GM12891 (cell line): Measurements from ENCODE around the gene DCD. TPM values are rescaled to one million over a fixed set of nuclear protein-coding genes. Genes with fewer than 3 reads are reported as not detected.

ENCODE experiments used
- DNase-seq: peaks from one replicate; pipeline ENCODE4 v3.0.0; 2011; ENCODE audit warnings: low spot score; ENCODE audit not compliant: insufficient read length
- FAIRE-seq: peaks from 2 replicates; lab custom pipeline; 2011; peaks lifted over from hg19 to GRCh38; lab: Jason Lieb, UNC
- PAX5 ChIP-seq: IDR thresholded peaks from 2 replicates; pipeline ENCODE4 v1.6.1; 2011; ENCODE audit warnings: low read length, moderate library complexity, mild to moderate bottlenecking; ENCODE audit not compliant: insufficient read depth, severe bottlenecking
- POLR2A ChIP-seq: IDR thresholded peaks from 2 replicates; pipeline ENCODE4 v1.6.1; 2011; ENCODE audit warnings: low read depth, low read length, control low read depth
- POLR2AphosphoS5 ChIP-seq: IDR thresholded peaks from 2 replicates; pipeline ENCODE4 v1.6.1; 2011; ENCODE audit warnings: low read depth, low read length, control low read depth
- POU2F2 ChIP-seq: IDR thresholded peaks from 2 replicates; pipeline ENCODE4 v1.6.1; 2011; ENCODE audit warnings: low read depth, mild to moderate bottlenecking, control low read depth, low read length, moderate library complexity
- SPI1 ChIP-seq: IDR thresholded peaks from 2 replicates; pipeline ENCODE4 v1.6.1; 2011; ENCODE audit warnings: low read depth, low read length, control low read depth
- TAF1 ChIP-seq: IDR thresholded peaks from 2 replicates; pipeline ENCODE4 v1.6.1; 2011; ENCODE audit warnings: low read depth, low read length, control low read depth
- polyA plus RNA-seq: library from polyadenylated mRNA; unstranded; fragments of >200 nt; gene quantifications from one replicate; pipeline ENCODE4 v1.2.1, GENCODE V29; 2012; ENCODE audit warnings: low read depth, missing spikeins, inconsistent platforms; ENCODE audit not compliant: missing spikeins

Gene DCD
- not detected for polyA plus RNA-seq

- no peak for FAIRE-seq
- DNase-seq = no peak
- TF ChIP-seq POU2F2 = no peak
- TF ChIP-seq SPI1 = no peak
- TF ChIP-seq POLR2AphosphoS5 = no peak
- TF ChIP-seq TAF1 = no peak
- no peak for TF ChIP-seq PAX5
- no peak for TF ChIP-seq POLR2A
These were observed at the start of gene DCD for GRCh38 chr12:54648265-54648664. Gene DCD, minus strand, starts transcription at chr12:54648365. Its CDS starts 62 bp downstream, at chr12:54648303.

DNA sequence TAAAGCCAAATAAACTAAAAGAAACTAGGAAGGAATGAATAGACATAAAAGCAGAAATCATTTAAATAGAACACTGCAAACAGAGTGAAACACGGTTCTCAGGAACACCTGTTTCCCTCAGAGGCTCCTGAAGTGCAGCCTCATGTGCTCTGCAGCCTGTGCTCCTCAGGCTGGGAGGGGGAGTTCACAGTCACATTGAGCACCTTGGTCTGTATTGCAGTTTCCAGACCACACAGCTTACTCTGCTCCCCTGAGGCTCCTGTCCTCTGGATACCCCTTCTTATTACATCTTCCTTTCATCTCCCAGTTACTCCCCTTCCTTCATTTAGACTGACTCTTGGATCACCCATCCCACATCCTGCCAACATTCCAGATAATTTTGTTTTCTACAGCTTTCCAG is 49.7 kb upstream of the DCD start:
- FAIRE-seq = no peak
- DNase-seq = no peak
- TF ChIP-seq PAX5 (no peak), POU2F2 (no peak), SPI1 (no peak), TAF1 (no peak), POLR2A (no peak), POLR2AphosphoS5 (no peak)

DNA sequence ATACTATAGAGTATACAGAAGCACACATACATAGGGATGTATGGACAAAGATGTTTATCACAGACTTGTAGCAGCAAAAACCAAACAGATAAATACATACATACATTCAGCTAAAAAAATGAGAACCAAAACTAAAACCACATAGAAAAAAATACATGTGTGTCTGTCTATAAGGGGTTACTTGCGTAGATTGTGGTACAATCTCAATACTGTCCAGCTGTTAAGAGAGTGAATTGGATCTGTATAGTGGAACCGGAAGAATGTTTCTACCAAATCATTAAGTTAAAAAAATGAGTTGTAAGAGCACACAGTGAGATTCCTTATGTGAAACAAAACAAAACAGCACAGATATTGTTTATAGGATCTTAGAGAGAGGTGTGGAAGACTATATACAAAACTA is 44.2 kb upstream of the DCD start:
- DNase-seq = no peak
- TF ChIP-seq TAF1 (no peak), POLR2AphosphoS5 (no peak), PAX5 (no peak), POU2F2 (no peak), SPI1 (no peak), POLR2A (no peak)
- no peak for FAIRE-seq

- no peak for TF ChIP-seq POLR2AphosphoS5
- DNase-seq (no peak), FAIRE-seq (no peak)
These were observed 41.8 kb upstream of the DCD start for GRCh38 chr12:54689984-54690383.

- no peak for TF ChIP-seq POLR2AphosphoS5
- TF ChIP-seq SPI1 = no peak
- TF ChIP-seq POU2F2 = no peak
- no peak for TF ChIP-seq PAX5
- no peak for TF ChIP-seq TAF1
- no peak for TF ChIP-seq POLR2A
- DNase-seq = no peak
- no peak for FAIRE-seq
These were observed 40.8 kb upstream of the DCD start for GRCh38 chr12:54689034-54689372.

DNA sequence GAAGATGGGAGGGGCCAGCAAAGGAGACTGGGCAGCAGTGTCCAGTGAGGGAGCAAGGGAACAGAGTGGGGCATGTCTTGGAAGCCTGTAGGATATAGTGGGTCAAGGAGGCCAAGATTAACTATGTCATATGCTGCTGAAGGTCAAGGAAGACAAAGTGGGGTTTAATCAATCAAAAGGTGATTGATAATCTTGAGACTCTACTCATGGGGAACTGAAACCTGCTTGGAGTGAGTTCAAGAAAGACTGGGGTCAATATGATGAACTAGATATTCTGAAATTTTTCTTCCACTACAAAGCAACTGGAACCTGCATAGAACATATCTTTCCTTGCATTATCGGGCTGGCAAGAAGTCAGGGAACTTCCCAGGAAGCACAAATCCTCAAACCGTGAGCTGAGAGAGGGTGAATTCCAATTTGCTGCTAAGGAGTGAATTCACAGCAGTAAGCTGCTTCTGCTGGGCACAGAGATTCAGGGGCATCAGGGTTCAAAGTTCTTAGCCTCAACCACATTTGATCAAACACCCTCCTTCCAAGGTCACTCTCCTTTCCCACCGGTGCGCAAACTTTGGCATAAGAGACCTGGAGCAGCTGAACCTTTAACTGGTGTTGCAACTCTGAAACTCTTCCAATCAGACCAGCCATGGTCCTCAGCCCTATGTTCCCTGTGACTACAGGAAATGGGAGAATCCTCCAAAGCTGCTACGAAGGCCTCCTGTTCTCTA is 40.3 kb upstream of the DCD start:
- no peak for DNase-seq
- no peak for FAIRE-seq
- no peak for TF ChIP-seq POLR2AphosphoS5
- TF ChIP-seq POU2F2 = no peak
- peak; percentile 81 for TF ChIP-seq SPI1
- TF ChIP-seq POLR2A = no peak
- no peak for TF ChIP-seq TAF1

- no peak for DNase-seq
These were observed 36.8 kb upstream of the DCD start for GRCh38 chr12:54684636-54685630.

DNA sequence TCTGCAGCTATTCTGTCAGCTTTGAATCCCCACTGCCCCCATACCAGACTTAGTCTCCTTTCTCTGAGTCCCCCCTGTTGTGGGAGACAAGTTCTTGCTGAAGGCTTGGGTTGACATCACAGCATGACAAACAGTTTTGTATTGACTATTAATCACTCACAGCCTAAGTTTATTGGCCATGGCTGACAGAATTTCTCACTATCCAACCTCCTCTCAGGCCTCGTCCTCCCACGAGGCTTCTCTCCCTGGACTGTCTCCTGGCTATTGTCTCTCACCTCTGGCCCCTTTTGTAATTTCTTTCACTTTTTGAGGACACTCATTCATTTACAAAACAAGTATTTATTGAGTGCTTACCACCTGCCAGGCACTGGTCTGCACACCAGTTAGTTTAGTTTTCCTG is 35.2 kb upstream of the DCD start:
- FAIRE-seq (no peak), DNase-seq (no peak)
- TF ChIP-seq POLR2A (no peak), POLR2AphosphoS5 (no peak), TAF1 (no peak), SPI1 (no peak), POU2F2 (no peak), PAX5 (no peak)

More at GRCh38 chr12:54684636-54685630, 36.8 kb upstream of the DCD start:
- no peak for TF ChIP-seq POU2F2
- TF ChIP-seq TAF1 = no peak
- TF ChIP-seq POLR2AphosphoS5 = no peak
- TF ChIP-seq PAX5 = no peak
- no peak for FAIRE-seq

DNA sequence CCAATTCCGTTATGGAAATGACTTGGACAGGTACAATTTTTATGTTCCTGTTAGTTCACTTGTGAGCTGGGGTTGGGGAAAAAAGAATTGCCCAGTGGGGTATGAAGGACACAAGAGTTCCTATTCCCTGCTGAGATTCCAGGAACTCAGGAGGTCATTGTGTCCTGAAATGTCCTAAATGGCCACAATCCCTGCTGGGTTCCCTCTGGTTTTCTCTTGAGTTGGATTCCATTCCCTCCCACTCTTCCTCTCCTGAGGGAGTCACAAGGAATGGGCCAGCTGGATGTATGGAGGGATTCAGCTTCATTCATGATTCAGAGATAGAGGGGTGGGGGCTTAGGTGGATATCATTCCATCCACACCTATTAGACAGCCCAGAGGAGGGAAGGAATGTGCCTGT is 34.5 kb upstream of the DCD start:
- no peak for TF ChIP-seq SPI1
- TF ChIP-seq POLR2A = no peak
- no peak for TF ChIP-seq TAF1
- no peak for TF ChIP-seq PAX5
- no peak for TF ChIP-seq POLR2AphosphoS5
- no peak for TF ChIP-seq POU2F2
- no peak for FAIRE-seq
- no peak for DNase-seq
